Mesodermal cell (in vitro differentiated cells): ENCODE results near the gene CRTC3.

Experiments
- H3K27ac ChIP-seq: 2 replicates; pipeline ENCODE4 v1.7.0; 2013; ENCODE audit warnings: mild to moderate bottlenecking, low read depth, low read length, moderate library complexity; ENCODE audit not compliant: severe bottlenecking
- H3K36me3 ChIP-seq: 2 replicates; pipeline ENCODE4 v1.7.1; 2013; ENCODE audit warnings: mild to moderate bottlenecking, low read length, moderate library complexity; ENCODE audit not compliant: control insufficient read depth, insufficient read depth
- H3K4me1 ChIP-seq: one replicate; pipeline ENCODE4 v1.7.1; 2013; ENCODE audit warnings: mild to moderate bottlenecking, low read length; ENCODE audit not compliant: insufficient read depth, control insufficient read depth, poor library complexity, severe bottlenecking
- H3K4me3 ChIP-seq: 2 replicates; pipeline ENCODE4 v1.7.0; 2013; ENCODE audit warnings: low read length, control low read depth, mild to moderate bottlenecking; ENCODE audit not compliant: insufficient read depth, poor library complexity, severe bottlenecking; ENCODE audit errors: extremely low read depth
- H3K9me3 ChIP-seq: 2 replicates; pipeline ENCODE4 v1.7.1; 2013; ENCODE audit warnings: mild to moderate bottlenecking, low read length, moderate library complexity; ENCODE audit not compliant: control insufficient read depth
- WGBS, 2 experiments: methylation state at CpG; one replicate each; pipeline ENCODE4 v1.1.5; 2013; ENCODE audit warnings: missing lambda C conversion rate in 2 of 2; ENCODE audit not compliant: insufficient coverage in 2 of 2; 5-methylcytosine and 5-hydroxymethylcytosine counted together

CRTC3 gene

GRCh38 chr15:90592131-90592881 is 62.6 kb downstream of the CRTC3 start:
- 86 to 89% methylated on average over 2 of the region's 5 CpGs for WGBS, 2 experiments
- no peak overlapping the region for H3K27ac ChIP-seq

GRCh38 chr15:90593499-90594158 is 63.9 kb downstream of the CRTC3 start:
- Histone ChIP-seq H3K36me3 (no peaks in the 10 kb centered on the region), H3K9me3 (no peaks in the 10 kb centered on the region), H3K4me1 (peaks cover 12% of the 10 kb centered on the region), H3K4me3 (no peak overlapping the region), H3K27ac (no peak overlapping the region)
- 80 to 91% methylated on average over 1 to 5 of the region's 10 CpGs for WGBS, 2 experiments

More at GRCh38 chr15:90592131-90592881, 62.6 kb downstream of the CRTC3 start:
- H3K4me1 ChIP-seq: peaks cover 6% of the 10 kb centered on the region
- no peaks in the 10 kb centered on the region for H3K9me3 ChIP-seq
- H3K4me3 ChIP-seq: no peak overlapping the region
- no peaks in the 10 kb centered on the region for H3K36me3 ChIP-seq

GRCh38 chr15:90594301-90594738 is 64.6 kb downstream of the CRTC3 start:
- H3K36me3 ChIP-seq: no peaks in the 10 kb centered on the region
- no peaks in the 10 kb centered on the region for H3K9me3 ChIP-seq
- no peak overlapping the region for H3K27ac ChIP-seq
- WGBS, 2 experiments: 60 to 85% methylated on average over 6 to 7 of the region's 10 CpGs
- H3K4me1 ChIP-seq: peaks cover 12% of the 10 kb centered on the region
- H3K4me3 ChIP-seq: no peak overlapping the region

GRCh38 chr15:90595763-90596155 is 66.0 kb downstream of the CRTC3 start:
- 89 to 90% methylated on average over 6 to 7 of the region's 7 CpGs for WGBS, 2 experiments
- Histone ChIP-seq H3K27ac (no peak overlapping the region), H3K4me3 (no peak overlapping the region), H3K4me1 (peaks cover 12% of the 10 kb centered on the region), H3K9me3 (no peaks in the 10 kb centered on the region), H3K36me3 (no peaks in the 10 kb centered on the region)

- H3K4me3 ChIP-seq: no peak overlapping the region
- H3K36me3 ChIP-seq: no peaks in the 10 kb centered on the region
- no peaks in the 10 kb centered on the region for H3K9me3 ChIP-seq
- no peak overlapping the region for H3K27ac ChIP-seq
- 96% methylated on average over 3 to 4 of the region's 6 CpGs for WGBS, 2 experiments
- peaks cover 12% of the 10 kb centered on the region for H3K4me1 ChIP-seq
These were observed 67.2 kb downstream of the CRTC3 start for GRCh38 chr15:90596943-90597342.

GRCh38 chr15:90597577-90597976 is 67.9 kb downstream of the CRTC3 start:
- H3K9me3 ChIP-seq: no peaks in the 10 kb centered on the region
- H3K27ac ChIP-seq: no peak overlapping the region
- H3K36me3 ChIP-seq: no peaks in the 10 kb centered on the region
- H3K4me1 ChIP-seq: peaks cover 12% of the 10 kb centered on the region
- no peak overlapping the region for H3K4me3 ChIP-seq
- 92 to 100% methylated on average over 1 of the region's 2 CpGs for WGBS, 2 experiments

GRCh38 chr15:90598031-90598577 is 68.4 kb downstream of the CRTC3 start:
- H3K27ac ChIP-seq: no peak overlapping the region
- H3K36me3 ChIP-seq: no peaks in the 10 kb centered on the region
- no peaks in the 10 kb centered on the region for H3K9me3 ChIP-seq
- H3K4me3 ChIP-seq: no peak overlapping the region
- 76 to 85% methylated on average over 5 to 6 of the region's 7 CpGs for WGBS, 2 experiments
- H3K4me1 ChIP-seq: peaks cover 12% of the 10 kb centered on the region

- H3K36me3 ChIP-seq: no peaks in the 10 kb centered on the region
- WGBS, 2 experiments: 86 to 95% methylated on average over 7 to 8 of the region's 10 CpGs
- no peaks in the 10 kb centered on the region for H3K9me3 ChIP-seq
- H3K27ac ChIP-seq: no peak overlapping the region
- peaks cover 12% of the 10 kb centered on the region for H3K4me1 ChIP-seq
- no peak overlapping the region for H3K4me3 ChIP-seq
These were observed 69.0 kb downstream of the CRTC3 start for GRCh38 chr15:90598679-90599078.

- Histone ChIP-seq H3K4me1 (peaks cover 12% of the 10 kb centered on the region), H3K36me3 (no peaks in the 10 kb centered on the region), H3K4me3 (no peak overlapping the region), H3K27ac (no peak overlapping the region), H3K9me3 (no peaks in the 10 kb centered on the region)
- 95 to 100% methylated on average over 3 to 4 of the region's 4 CpGs for WGBS, 2 experiments
These were observed 69.4 kb downstream of the CRTC3 start for GRCh38 chr15:90599116-90599515.

GRCh38 chr15:90599644-90600043 is 69.9 kb downstream of the CRTC3 start:
- Histone ChIP-seq H3K4me3 (no peak overlapping the region), H3K36me3 (no peaks in the 10 kb centered on the region), H3K4me1 (peaks cover 7% of the 10 kb centered on the region), H3K27ac (no peak overlapping the region), H3K9me3 (no peaks in the 10 kb centered on the region)
- WGBS, 2 experiments: 87 to 100% methylated on average over 3 of the region's 6 CpGs

GRCh38 chr15:90600954-90601353 is 71.2 kb downstream of the CRTC3 start:
- no peak overlapping the region for H3K4me3 ChIP-seq
- H3K27ac ChIP-seq: no peak overlapping the region
- no peaks in the 10 kb centered on the region for H3K36me3 ChIP-seq
- H3K9me3 ChIP-seq: no peaks in the 10 kb centered on the region
- 96 to 100% methylated on average over 5 to 7 of the region's 7 CpGs for whole genome bisulfite sequencing, 2 experiments
- peaks cover 6% of the 10 kb centered on the region for H3K4me1 ChIP-seq
